Measurements from ENCODE around the gene CALD1.

CALD1 gene

GRCh38 chr7:134870156-134870555, 90.7 kb downstream of the CALD1 start:
- TF ChIP-seq, protein P1, sequence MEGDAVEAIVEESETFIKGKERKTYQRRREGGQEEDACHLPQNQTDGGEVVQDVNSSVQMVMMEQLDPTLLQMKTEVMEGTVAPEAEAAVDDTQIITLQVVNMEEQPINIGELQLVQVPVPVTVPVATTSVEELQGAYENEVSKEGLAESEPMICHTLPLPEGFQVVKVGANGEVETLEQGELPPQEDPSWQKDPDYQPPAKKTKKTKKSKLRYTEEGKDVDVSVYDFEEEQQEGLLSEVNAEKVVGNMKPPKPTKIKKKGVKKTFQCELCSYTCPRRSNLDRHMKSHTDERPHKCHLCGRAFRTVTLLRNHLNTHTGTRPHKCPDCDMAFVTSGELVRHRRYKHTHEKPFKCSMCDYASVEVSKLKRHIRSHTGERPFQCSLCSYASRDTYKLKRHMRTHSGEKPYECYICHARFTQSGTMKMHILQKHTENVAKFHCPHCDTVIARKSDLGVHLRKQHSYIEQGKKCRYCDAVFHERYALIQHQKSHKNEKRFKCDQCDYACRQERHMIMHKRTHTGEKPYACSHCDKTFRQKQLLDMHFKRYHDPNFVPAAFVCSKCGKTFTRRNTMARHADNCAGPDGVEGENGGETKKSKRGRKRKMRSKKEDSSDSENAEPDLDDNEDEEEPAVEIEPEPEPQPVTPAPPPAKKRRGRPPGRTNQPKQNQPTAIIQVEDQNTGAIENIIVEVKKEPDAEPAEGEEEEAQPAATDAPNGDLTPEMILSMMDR (IDR thresholded peaks at IDR 0.05; ENCODE audit: control insufficient read depth, insufficient read depth, low read depth, low read length, missing control alignments): no peak
- no peak overlapping the region for H3K4me3 ChIP-seq (ENCODE audit: control insufficient read depth, low read depth, low read length)
- DNase-seq (ENCODE audit: low read depth): no peak

DNA sequence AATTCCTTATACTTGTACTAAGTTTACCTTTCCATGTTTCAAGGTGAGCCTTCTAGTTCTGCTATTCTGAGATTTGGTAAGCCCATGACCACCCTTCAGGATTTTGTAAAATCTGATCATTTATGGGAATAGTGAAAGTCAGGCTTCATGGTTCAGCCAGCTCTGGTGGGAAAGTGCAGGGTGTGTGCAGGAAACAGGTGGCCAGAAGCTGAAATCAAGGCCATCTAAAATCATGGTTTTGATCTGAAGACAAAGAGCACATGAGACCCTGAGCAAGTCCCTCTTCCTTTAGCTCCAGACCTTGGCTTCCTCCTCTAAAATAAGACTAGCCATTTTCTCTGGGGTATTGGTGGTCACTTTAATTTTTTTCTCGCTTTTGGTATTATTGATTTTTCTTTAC, 91.3 kb downstream of the CALD1 start:
- TF ChIP-seq, protein P1 (IDR thresholded peaks at IDR 0.05; ENCODE audit: control insufficient read depth, insufficient read depth, low read depth, low read length, missing control alignments): no peak

DNA sequence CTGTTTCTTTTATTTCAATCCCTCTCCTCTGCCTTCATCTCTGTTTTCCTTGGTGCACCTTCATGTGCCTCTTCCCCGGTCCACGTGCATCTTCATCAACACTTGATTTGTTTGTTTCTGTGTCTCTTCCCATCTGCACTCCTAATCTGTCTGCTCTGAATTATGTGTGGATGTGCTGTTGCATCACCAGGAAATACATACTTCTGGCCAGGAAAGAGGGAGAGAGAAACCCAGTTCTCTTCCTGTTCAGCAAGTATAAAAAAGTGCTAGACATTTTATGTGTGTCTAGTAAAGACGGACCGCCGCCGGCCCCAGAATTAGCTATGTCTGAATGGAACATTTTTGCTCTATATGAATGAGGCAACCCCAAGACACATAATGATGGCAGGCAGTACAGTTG, 93.8 kb downstream of the CALD1 start:
- no peak for DNase-seq (ENCODE audit: low read depth)
- TF ChIP-seq, protein P1 (IDR thresholded peaks at IDR 0.05; ENCODE audit: control insufficient read depth, insufficient read depth, low read depth, low read length, missing control alignments): no peak
- no peak overlapping the region for H3K4me3 ChIP-seq (ENCODE audit: control insufficient read depth, low read depth, low read length)

More for the DNA sequence above, 91.3 kb downstream of the CALD1 start:
- DNase-seq (ENCODE audit: low read depth): no peak
- H3K4me3 ChIP-seq (ENCODE audit: control insufficient read depth, low read depth, low read length): no peak overlapping the region

- DNase-seq (ENCODE audit: low read depth): no peak
- H3K4me3 ChIP-seq (ENCODE audit: control insufficient read depth, low read depth, low read length): no peak overlapping the region
- TF ChIP-seq, protein P1 (IDR thresholded peaks at IDR 0.05; ENCODE audit: control insufficient read depth, insufficient read depth, low read depth, low read length, missing control alignments): no peak
These were observed 95.0 kb downstream of the CALD1 start for GRCh38 chr7:134874407-134874806.

DNA sequence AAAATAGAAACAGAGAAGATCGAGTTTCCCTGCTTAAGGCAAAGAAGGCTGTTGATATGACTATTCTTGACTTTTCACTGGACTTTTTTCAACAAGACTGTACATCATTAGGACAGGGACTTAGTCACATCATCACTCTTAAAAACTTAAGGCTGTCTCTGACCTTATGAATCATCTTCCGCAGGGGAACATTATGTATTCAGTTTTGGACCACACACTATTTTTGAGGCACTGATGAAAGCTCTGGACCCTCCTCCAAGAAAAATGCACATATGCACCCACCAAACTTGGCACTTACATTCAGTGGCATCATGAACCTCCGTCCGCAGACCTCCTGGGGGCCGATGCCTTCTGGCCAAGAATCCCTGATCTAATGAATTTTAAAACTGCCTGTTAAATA, 96.4 kb downstream of the CALD1 start:
- DNase-seq (ENCODE audit: low read depth): peak; percentile 52
- TF ChIP-seq, protein P1 (IDR thresholded peaks at IDR 0.05; ENCODE audit: control insufficient read depth, insufficient read depth, low read depth, low read length, missing control alignments): no peak
- H3K4me3 ChIP-seq (ENCODE audit: control insufficient read depth, low read depth, low read length): no peak overlapping the region

GRCh38 chr7:134878746-134879357, 99.4 kb downstream of the CALD1 start:
- DNase-seq (ENCODE audit: low read depth): no peak
- TF ChIP-seq, protein P1 (IDR thresholded peaks at IDR 0.05; ENCODE audit: control insufficient read depth, insufficient read depth, low read depth, low read length, missing control alignments): no peak
- no peak overlapping the region for H3K4me3 ChIP-seq (ENCODE audit: control insufficient read depth, low read depth, low read length)
